ENCODE data around the gene TMEM269. TPM values are rescaled to one million over a fixed set of nuclear protein-coding genes. Genes with fewer than 3 reads are reported as not detected.

TMEM269 gene
- total and polyA plus RNA-seq, 9 of the 15 experiments (the other 6 are each of a cell fraction or from before 2014, with no cell fraction given): 0.09 to 0.49 (median 0.21) TPM

GRCh38 chr1:42825036-42825851 lies 40.5 kb downstream of the TMEM269 start:
- peak; percentile 86 for FAIRE-seq
- no TSS peak for BruUV-seq (replicated peaks)
- peak; percentile 90 for ATAC-seq
- ChIA-PET POLR2A (interaction anchor here (0.5 to 8.7 kb wide), 14 partner anchors 8 to 248 kb away, joined by 3 to 76 read pairs (median 4); partner anchors contain the start of genes C1orf50, ERMAP, P3H1 and YBX1), CTCF (ENCODE audit: low intra/inter-chr PET ratio) (interaction anchor here (0.7 kb wide), 1 partner anchor 44 kb away, joined by 3 read pairs; no protein-coding TSS in a partner anchor)
- peak overlapping the region; percentile 87 for H3K27ac ChIP-seq (ENCODE audit: extremely low read depth, low read depth, low read length)
- H3K36me3 ChIP-seq (ENCODE audit: control insufficient read depth, insufficient read depth, low read length): peaks cover 21% of the 10 kb centered on the region
- no peaks in the 10 kb centered on the region for H4K20me1 ChIP-seq (replicated peaks; ENCODE audit: control insufficient read depth, insufficient read depth, low read length)
- H3K9me1 ChIP-seq (ENCODE audit: control insufficient read depth, insufficient read depth, low read length): no peaks in the 10 kb centered on the region
- peaks cover 25 to 57% of the 10 kb centered on the region in 2 experiments for H3K4me1 ChIP-seq (replicated peaks in 1 of 2; ENCODE audit: control insufficient read depth in 2 of 2, insufficient read depth in 2 of 2, low read length in 2 of 2)
- peak overlapping the region; percentile 49 for H3K4me3 ChIP-seq
- no peaks in the 10 kb centered on the region for H3K9me3 ChIP-seq (replicated peaks; ENCODE audit: control insufficient read depth, insufficient read depth, low read depth, low read length)
- WGBS (ENCODE audit: insufficient coverage, low coverage, missing lambda C conversion rate): under 1% methylated on average over 10 of the region's 10 CpGs
- H3K27me3 ChIP-seq (ENCODE audit: control insufficient read depth in 2 of 2, insufficient read depth in 2 of 2, low read length in 2 of 2): no peaks in the 10 kb centered on the region
- intact Hi-C loops (cut with micrococcal nuclease): loop anchor here (1.0 to 5.0 kb wide), 4 partner anchors 8 to 100 kb away; partner anchors contain the start of genes C1orf50, ERMAP, P3H1 and SVBP
- DNase-seq (ENCODE audit: extremely low read depth in 1 of 4, low spot score in 3 of 4): peak; percentile 78 to 95 (median 89)
- H2AFZ ChIP-seq (ENCODE audit: low read depth, low read length): peak overlapping the region; percentile 81
- in situ Hi-C loops (cut with MboI): no loop called here
- H3K9ac ChIP-seq (ENCODE audit: insufficient read depth in 1 of 2, low read depth in 2 of 2, low read length in 2 of 2): peak overlapping the region; percentile 86 to 92
- peak overlapping the region; percentile 97 for H3K4me2 ChIP-seq (ENCODE audit: insufficient read depth, low read length)
- peaks cover 55% of the 10 kb centered on the region for H3K79me2 ChIP-seq (ENCODE audit: control insufficient read depth, insufficient read depth, low read length)
- TF ChIP-seq ZNF311 (CRISPR knock-in tag; IDR thresholded peaks at IDR 0.05) (0 out of 2 replicates have a peak, but pooled peaks have one; percentile 11), DDX20 (tag; IDR thresholded peaks at IDR 0.05; ENCODE audit: low read depth) (peak; percentile 69; the same call in 1 of the 2 replicates), FOSL1 (tag; conservative IDR thresholded peaks at IDR 0.05) (peak; percentile 80), NRF1 (conservative IDR thresholded peaks at IDR 0.05 in 1 of 2, IDR thresholded peaks at IDR 0.05 in 1 of 2) (peak in 1 of 2 experiments; percentile 12; a peak in 1 of 4 replicates), TBP (optimal IDR thresholded peaks at IDR 0.05; ENCODE audit: low read depth, low read length) (peak; percentile 36), SETDB1 (IDR thresholded peaks at IDR 0.05; ENCODE audit: low read length) (no peak), SMAD4 (CRISPR knock-in tag; conservative IDR thresholded peaks at IDR 0.05) (peak; percentile 89), CCNT2 (IDR thresholded peaks at IDR 0.05; ENCODE audit: borderline replicate concordance, extremely low read depth, insufficient read length, low read depth, low read length) (peak; percentile 99), ELF1 (tag; IDR thresholded peaks at IDR 0.05) (peak; percentile 50; the same call in 1 of the 2 replicates), HMBOX1 (IDR thresholded peaks at IDR 0.05) (peak; percentile 78), KLF1 (tag; IDR thresholded peaks at IDR 0.05) (peak; percentile 100), ETS1 (conservative IDR thresholded peaks at IDR 0.05; ENCODE audit: control insufficient read depth, low read depth, low read length) (0 out of 2 replicates have a peak, but pooled peaks have one; percentile 44)
